HG02571 (cell line): ENCODE data around the gene GTF2F1.
A peak's percentile ranks its signal among the peaks of the same experiment; 100 is the strongest.
"Not testable (repeated sequence)": the region's sequence is repeated elsewhere in the genome, so short reads cannot be mapped to it uniquely, and the experiment has no call there.

Source experiments
- ATAC-seq: cut with Tn5 transposase; IDR thresholded peaks from one replicate; pipeline ENCODE4 v1.9.1; 2021; ENCODE audit warnings: mild to moderate bottlenecking, moderate library complexity; ENCODE audit not compliant: unreplicated experiment

The GTF2F1 gene

GRCh38 chr19:6387372-6387771 is 5.6 kb downstream of the GTF2F1 start:
- ATAC-seq: no peak

DNA sequence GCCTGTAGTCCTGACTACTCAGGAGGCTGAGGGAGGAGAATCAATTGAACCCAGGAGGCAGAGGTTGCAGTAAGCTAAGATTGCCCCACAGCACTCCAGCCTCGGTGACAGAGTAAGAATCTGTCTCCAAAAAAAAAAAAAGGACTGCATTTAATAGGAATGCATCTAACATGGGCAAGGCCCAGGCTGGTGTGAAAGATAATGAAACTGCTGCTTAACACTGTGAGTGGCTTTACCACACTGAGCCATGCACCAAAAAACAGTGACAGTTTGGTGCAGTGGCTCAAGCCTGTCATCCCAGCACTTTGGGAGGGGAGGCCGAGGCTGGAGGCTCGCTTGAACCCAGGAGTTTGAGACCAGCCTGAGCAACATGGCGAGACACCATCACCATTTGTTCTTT is 8.6 kb downstream of the GTF2F1 start:
- ATAC-seq: no peak

DNA sequence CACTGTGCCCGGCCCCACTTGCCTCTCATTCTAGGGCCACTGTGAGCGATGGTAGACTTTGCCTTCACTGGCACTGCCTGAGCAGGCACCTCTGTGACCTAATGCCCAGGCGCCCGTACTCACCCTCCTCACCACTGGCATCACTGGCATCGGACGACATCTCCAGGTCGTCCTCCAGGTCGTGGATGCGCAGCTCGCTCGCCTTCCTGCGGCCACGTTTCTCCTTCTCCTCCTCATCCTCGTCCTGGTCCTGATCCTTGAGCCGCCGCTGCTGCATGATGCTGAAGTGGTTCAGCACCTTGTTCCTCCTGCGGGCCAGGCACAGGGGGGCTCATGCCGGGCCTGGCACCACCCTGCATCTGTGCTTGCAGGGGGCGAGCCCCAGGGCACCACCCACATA is 9.8 kb downstream of the GTF2F1 start:
- ATAC-seq: no peak

DNA sequence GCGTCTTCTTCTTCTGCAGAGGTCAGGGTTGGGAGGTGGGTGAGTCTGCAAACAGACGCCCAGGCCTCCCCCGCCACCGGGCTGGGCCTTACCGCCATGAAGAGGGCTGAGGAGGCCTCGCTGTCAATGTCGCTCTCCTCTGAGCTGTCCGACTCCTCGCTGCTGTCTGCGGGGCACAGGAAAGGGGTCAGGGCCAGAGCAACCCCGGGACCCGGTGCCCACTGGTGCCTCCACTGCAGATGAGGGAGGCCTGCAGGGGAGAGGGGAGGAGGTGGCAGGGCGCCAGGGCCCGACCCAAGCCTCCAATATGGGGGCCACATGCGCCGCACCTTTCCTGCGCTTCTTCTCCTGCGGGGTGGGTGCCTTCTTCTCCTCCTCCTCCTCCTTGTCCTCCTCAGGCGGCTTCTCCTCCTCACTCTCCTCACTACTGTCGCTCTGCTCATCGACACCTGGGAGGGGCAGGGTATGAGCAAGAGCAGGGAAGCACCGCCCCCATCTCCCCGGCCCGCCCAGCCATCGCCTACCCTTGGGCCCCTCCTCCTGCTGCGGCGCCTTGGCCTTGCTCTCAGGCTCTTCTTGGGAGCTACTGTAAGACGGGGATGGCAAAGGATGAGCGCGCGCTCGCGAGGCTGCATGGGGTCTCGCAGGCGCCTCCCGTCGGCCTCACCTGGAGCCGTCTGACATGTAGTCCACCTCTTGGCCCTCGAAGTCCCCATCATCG is 11.8 kb downstream of the GTF2F1 start:
- ATAC-seq: no peak

- ATAC-seq: no peak
Measured at GRCh38 chr19:6379744-6380143, 13.2 kb downstream of the GTF2F1 start.

DNA sequence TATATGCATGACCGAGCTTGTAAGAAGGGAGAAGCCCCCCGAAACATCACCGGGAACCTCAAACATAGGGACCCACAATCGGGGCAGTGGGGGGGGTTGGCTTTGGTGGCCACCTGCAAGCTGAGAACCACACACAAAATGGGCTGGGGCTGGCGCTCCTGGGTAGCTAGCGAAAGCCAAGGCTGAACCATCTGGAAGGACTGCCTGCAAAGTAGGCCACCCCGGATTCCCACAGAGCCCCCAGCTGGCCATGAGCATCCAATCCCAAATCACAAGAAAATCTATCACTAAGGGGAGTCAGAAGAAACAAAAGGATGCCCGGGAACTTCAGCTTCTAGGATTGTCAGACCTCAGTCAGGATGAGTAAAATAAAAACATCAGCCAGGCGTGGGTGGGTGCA is 14.5 kb downstream of the GTF2F1 start:
- no peak for ATAC-seq

GRCh38 chr19:6378041-6378440 is 14.9 kb downstream of the GTF2F1 start:
- no peak for ATAC-seq

- no peak for ATAC-seq
Measured at GRCh38 chr19:6376512-6377190, 16.3 kb downstream of the GTF2F1 start.

- ATAC-seq: no peak
Measured at GRCh38 chr19:6375411-6376010, 17.5 kb downstream of the GTF2F1 start, which contains the start of gene PSPN. Gene PSPN (minus strand): TSS chr19:6375933. CDS start chr19:6375849, 84 bp downstream.

DNA sequence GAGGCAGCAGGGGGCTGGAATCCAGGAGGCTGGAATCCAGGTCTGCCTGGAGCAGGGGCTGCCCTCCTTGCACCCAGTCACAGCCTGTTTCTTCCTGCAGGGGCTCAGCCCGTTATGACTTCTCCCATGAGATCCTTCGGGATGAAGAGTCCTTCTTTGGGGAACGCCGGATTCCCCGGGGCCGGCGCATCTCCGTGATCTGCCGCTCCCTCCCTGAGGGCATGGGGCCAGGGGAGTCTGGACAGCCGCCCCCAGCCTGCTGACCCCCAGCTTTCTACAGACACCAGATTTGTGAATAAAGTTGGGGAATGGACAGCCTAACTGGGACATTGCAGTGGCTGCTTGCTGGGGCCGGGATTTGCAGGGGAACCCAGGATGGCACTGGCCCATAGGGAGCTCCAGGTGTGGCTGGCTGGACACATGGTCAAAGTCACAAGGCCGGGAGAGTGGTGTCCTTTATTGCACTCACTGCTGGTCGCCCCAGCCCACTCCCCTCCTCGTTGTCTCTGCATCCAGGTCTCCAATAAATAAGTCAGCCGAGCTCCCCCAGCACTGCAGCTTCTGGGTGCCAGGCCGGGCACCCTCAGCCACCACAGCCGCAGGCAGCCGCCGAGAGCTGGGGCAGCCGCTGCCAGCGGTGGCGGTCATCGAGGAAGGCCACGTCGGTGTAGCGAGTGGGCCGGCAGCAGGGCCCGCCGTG is 18.1 kb downstream of the GTF2F1 start:
- no peak for ATAC-seq

GRCh38 chr19:6374161-6374709 is 18.7 kb downstream of the GTF2F1 start:
- ATAC-seq: no peak

DNA sequence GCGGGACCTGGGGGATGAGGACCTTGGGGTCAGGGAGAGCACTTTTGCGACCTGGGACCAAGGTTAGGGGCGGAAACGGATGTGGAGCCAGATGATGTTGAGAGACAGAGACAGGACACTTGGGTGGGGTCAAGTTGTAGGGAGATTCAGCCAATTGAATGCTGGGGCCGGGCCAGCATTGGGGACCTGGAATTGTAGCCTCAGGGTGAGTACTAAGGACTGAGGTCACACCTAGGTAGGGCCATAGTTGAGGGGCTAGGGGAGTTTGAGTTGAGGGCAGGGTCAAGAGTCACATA is 19.2 kb downstream of the GTF2F1 start:
- ATAC-seq: no peak

- ATAC-seq: peak; percentile 44
Measured at GRCh38 chr19:6373096-6373812, 19.7 kb downstream of the GTF2F1 start.

GRCh38 chr19:6372594-6373095 is 20.3 kb downstream of the GTF2F1 start, which contains the start of gene ALKBH7:
Gene ALKBH7 (plus strand): TSS chr19:6372794. CDS start chr19:6372821, 27 bp downstream.
- peak; percentile 68 for ATAC-seq

GRCh38 chr19:6364353-6364752 is 28.6 kb downstream of the GTF2F1 start:
- ATAC-seq: no peak

DNA sequence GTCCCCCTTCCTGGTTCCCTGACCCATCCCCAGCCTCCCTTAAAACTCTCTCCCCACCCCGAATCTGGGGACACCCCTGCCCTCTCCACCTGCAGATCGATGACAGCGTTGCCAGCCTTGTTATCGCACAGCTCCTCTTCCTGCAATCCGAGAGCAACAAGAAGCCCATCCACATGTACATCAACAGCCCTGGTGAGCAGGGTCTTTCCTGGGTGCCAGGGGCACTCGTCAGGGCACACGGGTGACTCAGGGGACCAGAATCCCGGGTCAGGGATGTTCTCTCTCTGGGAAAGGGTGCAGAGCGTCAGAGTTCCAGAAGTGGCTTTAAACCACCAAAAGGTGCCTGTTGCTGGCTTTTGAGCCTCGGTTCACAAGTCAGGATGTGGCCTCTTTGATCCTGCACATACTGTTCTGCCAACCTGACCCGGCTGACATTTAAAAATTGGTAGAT is 30.6 kb downstream of the GTF2F1 start:
- ATAC-seq: no peak

DNA sequence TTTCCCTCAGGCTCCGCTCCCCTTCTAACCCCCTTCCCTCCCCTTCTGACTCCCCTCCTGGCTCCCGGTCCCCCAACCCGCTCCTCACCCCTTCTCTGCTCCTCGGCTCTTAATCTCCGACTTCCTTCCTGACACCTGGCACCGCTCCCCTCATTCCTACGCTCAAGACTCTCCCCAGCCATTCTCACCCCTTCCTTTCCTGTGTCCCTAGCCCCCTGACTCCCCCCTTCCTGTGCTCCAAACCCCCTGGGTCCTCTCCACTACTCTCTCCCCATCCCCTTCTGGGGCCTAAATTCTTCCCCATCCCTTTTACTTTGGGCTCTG is 31.0 kb downstream of the GTF2F1 start:
- ATAC-seq: no peak

DNA sequence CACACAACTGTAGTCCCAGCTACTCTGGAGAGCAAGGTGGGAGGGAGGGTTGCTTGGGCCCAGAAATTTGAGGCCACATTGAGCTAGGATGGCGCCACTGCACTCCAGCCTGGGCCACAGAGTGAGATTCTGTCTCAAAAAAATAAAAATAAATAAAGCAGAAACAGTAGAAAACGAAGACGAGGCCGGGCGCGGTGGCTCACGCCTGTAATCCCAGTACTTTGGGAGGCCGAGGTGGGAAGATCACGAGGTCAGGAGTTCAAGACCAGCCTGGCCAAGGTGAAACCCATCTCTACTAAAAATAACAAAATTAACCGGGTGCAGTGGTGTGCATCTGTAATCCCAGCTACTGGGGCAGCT is 32.1 kb downstream of the GTF2F1 start:
- not testable (repeated sequence) for ATAC-seq

GRCh38 chr19:6360445-6360844 is 32.5 kb downstream of the GTF2F1 start:
- not testable (repeated sequence) for ATAC-seq

- ATAC-seq: no peak
Measured at GRCh38 chr19:6359568-6360341, 33.2 kb downstream of the GTF2F1 start.
